Measurements from ENCODE around the gene ATRNL1.

The ATRNL1 gene

GRCh38 chr10:115953968-115954367, 860.8 kb downstream of the ATRNL1 start:
- Histone ChIP-seq H3K4me3 (ENCODE audit: low read depth in 1 of 2, low read length in 2 of 2) (no peak overlapping the region), H3K4me1 (ENCODE audit: control insufficient read depth in 1 of 2, insufficient read depth in 2 of 2, low read length in 2 of 2) (no peaks in the 10 kb centered on the region), H3K27me3 (ENCODE audit: low read depth, low read length) (no peaks in the 10 kb centered on the region), H3K27ac (ENCODE audit: low read length) (no peak overlapping the region), H3K9me3 (ENCODE audit: control insufficient read depth in 1 of 2, low read length in 2 of 2) (no peaks in the 10 kb centered on the region), H3K36me3 (ENCODE audit: control insufficient read depth in 1 of 2, insufficient read depth in 2 of 2, low read length in 2 of 2) (no peaks in the 10 kb centered on the region)

DNA sequence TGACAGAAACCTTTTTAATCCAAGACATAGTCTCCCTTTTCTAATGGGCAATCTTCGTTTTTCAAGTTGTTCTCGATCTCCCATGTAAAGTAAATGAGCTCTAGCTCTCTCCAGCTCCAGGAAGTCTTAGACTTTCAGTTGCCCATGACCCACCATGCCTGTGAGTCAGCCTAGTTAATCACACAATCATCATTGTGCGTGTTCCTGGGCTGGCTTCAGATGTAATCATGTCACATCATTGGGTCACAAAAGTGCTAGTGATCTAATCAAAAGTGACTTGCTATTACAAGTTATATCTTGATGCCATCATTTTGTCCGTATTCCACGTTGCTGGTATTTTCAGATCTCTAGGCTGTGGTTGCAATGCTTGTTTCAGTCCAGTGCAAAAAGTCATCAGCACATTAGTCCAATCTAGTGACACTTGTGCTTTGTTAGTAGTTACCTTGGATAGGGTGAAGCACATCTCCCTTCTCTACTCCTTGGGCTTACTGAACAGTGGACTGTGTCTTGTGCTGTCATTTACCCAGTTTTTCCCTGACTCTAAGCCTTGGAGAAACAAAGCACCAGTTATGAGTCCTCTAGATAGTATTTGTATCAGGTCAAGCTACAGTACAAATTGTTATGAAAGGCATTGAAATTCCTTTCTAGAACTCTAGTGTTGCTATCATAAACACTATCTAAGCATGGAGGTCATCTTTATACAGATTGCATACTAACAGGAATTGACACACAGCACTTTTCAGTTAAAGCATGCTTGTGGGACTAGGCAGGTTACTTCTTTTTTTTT, 863.3 kb downstream of the ATRNL1 start:
- Histone ChIP-seq H3K36me3 (ENCODE audit: control insufficient read depth in 1 of 2, insufficient read depth in 2 of 2, low read length in 2 of 2) (no peaks in the 10 kb centered on the region), H3K27ac (ENCODE audit: low read length) (no peak overlapping the region), H3K27me3 (ENCODE audit: low read depth, low read length) (no peaks in the 10 kb centered on the region), H3K4me1 (ENCODE audit: control insufficient read depth in 1 of 2, insufficient read depth in 2 of 2, low read length in 2 of 2) (no peaks in the 10 kb centered on the region), H3K4me3 (ENCODE audit: low read depth in 1 of 2, low read length in 2 of 2) (no peak overlapping the region), H3K9me3 (ENCODE audit: control insufficient read depth in 1 of 2, low read length in 2 of 2) (no peaks in the 10 kb centered on the region)

GRCh38 chr10:115957012-115957399, 863.8 kb downstream of the ATRNL1 start:
- no peaks in the 10 kb centered on the region for H3K4me1 ChIP-seq (ENCODE audit: control insufficient read depth in 1 of 2, insufficient read depth in 2 of 2, low read length in 2 of 2)
- H3K9me3 ChIP-seq (ENCODE audit: control insufficient read depth in 1 of 2, low read length in 2 of 2) = no peaks in the 10 kb centered on the region
- no peak overlapping the region for H3K4me3 ChIP-seq (ENCODE audit: low read depth in 1 of 2, low read length in 2 of 2)
- H3K36me3 ChIP-seq (ENCODE audit: control insufficient read depth in 1 of 2, insufficient read depth in 2 of 2, low read length in 2 of 2) = no peaks in the 10 kb centered on the region
- no peaks in the 10 kb centered on the region for H3K27me3 ChIP-seq (ENCODE audit: low read depth, low read length)
- H3K27ac ChIP-seq (ENCODE audit: low read length) = no peak overlapping the region

- Histone ChIP-seq H3K27ac (ENCODE audit: low read length) (no peak overlapping the region), H3K27me3 (ENCODE audit: low read depth, low read length) (no peaks in the 10 kb centered on the region), H3K4me1 (ENCODE audit: control insufficient read depth in 1 of 2, insufficient read depth in 2 of 2, low read length in 2 of 2) (no peaks in the 10 kb centered on the region), H3K4me3 (ENCODE audit: low read depth in 1 of 2, low read length in 2 of 2) (no peak overlapping the region), H3K9me3 (ENCODE audit: control insufficient read depth in 1 of 2, low read length in 2 of 2) (no peaks in the 10 kb centered on the region), H3K36me3 (ENCODE audit: control insufficient read depth in 1 of 2, insufficient read depth in 2 of 2, low read length in 2 of 2) (no peaks in the 10 kb centered on the region)
These were observed 864.7 kb downstream of the ATRNL1 start for GRCh38 chr10:115957786-115958442.

DNA sequence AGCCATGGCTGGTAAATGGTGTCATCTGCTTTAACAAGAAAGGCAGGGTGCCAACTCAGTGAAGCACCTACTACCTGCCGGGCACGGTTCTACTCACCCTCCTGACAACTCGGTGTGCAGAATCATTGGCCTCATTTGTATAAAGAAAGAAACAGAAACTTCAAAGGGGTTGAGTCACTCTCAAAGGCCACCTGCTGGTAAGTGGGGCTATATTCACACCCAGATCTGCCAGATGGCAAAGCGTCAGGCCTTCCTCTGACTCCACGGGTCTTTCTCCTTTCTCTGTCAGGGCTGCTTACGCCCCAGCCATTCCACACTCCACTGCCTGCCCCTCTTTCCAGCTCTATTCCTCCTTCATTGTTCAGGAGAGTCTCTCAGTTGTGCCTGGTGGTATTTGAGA, 870.7 kb downstream of the ATRNL1 start:
- no peaks in the 10 kb centered on the region for H3K9me3 ChIP-seq (ENCODE audit: control insufficient read depth in 1 of 2, low read length in 2 of 2)
- no peak overlapping the region for H3K27ac ChIP-seq (ENCODE audit: low read length)
- H3K36me3 ChIP-seq (ENCODE audit: control insufficient read depth in 1 of 2, insufficient read depth in 2 of 2, low read length in 2 of 2) = no peaks in the 10 kb centered on the region
- no peaks in the 10 kb centered on the region for H3K4me1 ChIP-seq (ENCODE audit: control insufficient read depth in 1 of 2, insufficient read depth in 2 of 2, low read length in 2 of 2)
- no peak overlapping the region for H3K4me3 ChIP-seq (ENCODE audit: low read depth in 1 of 2, low read length in 2 of 2)
- H3K27me3 ChIP-seq (ENCODE audit: low read depth, low read length) = no peaks in the 10 kb centered on the region

DNA sequence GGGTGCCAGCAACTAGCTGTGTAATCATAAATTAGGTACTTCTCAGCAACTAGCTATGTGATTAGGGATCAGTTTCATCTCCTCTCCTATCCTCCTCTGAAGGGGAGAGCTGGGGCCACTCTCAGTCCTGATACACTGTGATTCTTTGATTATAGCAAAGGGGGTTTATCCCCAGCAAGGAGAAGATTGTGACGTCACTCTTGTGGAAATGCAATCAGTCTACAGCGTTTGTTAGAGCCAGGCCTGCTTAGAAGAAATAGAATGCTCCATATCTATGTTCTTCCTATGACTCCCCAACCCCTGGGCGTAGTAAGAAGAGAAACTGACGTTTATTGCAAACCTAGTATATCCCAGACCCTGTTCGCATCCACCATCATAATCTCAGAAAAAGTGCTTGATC, 871.7 kb downstream of the ATRNL1 start:
- Histone ChIP-seq H3K4me1 (ENCODE audit: control insufficient read depth in 1 of 2, insufficient read depth in 2 of 2, low read length in 2 of 2) (no peaks in the 10 kb centered on the region), H3K27ac (ENCODE audit: low read length) (no peak overlapping the region), H3K4me3 (ENCODE audit: low read depth in 1 of 2, low read length in 2 of 2) (no peak overlapping the region), H3K27me3 (ENCODE audit: low read depth, low read length) (no peaks in the 10 kb centered on the region), H3K9me3 (ENCODE audit: control insufficient read depth in 1 of 2, low read length in 2 of 2) (no peaks in the 10 kb centered on the region), H3K36me3 (ENCODE audit: control insufficient read depth in 1 of 2, insufficient read depth in 2 of 2, low read length in 2 of 2) (no peaks in the 10 kb centered on the region)

- no peak overlapping the region for H3K27ac ChIP-seq (ENCODE audit: low read length)
- no peaks in the 10 kb centered on the region for H3K4me1 ChIP-seq (ENCODE audit: control insufficient read depth in 1 of 2, insufficient read depth in 2 of 2, low read length in 2 of 2)
- H3K27me3 ChIP-seq (ENCODE audit: low read depth, low read length) = no peaks in the 10 kb centered on the region
- no peaks in the 10 kb centered on the region for H3K9me3 ChIP-seq (ENCODE audit: control insufficient read depth in 1 of 2, low read length in 2 of 2)
- H3K36me3 ChIP-seq (ENCODE audit: control insufficient read depth in 1 of 2, insufficient read depth in 2 of 2, low read length in 2 of 2) = no peaks in the 10 kb centered on the region
- H3K4me3 ChIP-seq (ENCODE audit: low read depth in 1 of 2, low read length in 2 of 2) = no peak overlapping the region
These were observed 872.2 kb downstream of the ATRNL1 start for GRCh38 chr10:115965376-115965775.

DNA sequence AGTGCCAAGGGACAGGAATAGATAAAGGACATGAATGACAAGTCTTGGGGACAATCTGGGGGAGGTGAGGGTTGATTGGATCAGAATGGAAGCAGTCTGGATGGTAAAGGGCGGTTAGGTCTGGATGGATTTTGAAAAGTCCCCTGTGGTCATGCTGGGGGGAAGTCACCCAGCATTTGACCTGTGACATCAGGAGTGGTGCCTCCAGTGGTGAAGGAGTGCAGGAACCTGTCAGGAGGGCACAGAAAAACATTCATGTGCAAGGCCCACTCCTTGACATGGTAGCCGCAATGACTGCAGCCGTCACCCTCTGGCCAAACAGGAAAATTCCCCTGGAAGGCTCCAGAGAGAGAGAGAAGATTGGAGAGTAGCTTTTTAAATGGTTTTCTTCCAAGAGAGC, 875.1 kb downstream of the ATRNL1 start:
- H3K4me1 ChIP-seq (ENCODE audit: control insufficient read depth in 1 of 2, insufficient read depth in 2 of 2, low read length in 2 of 2) = no peaks in the 10 kb centered on the region
- no peaks in the 10 kb centered on the region for H3K27me3 ChIP-seq (ENCODE audit: low read depth, low read length)
- H3K9me3 ChIP-seq (ENCODE audit: control insufficient read depth in 1 of 2, low read length in 2 of 2) = no peaks in the 10 kb centered on the region
- no peak overlapping the region for H3K27ac ChIP-seq (ENCODE audit: low read length)
- H3K4me3 ChIP-seq (ENCODE audit: low read depth in 1 of 2, low read length in 2 of 2) = no peak overlapping the region
- H3K36me3 ChIP-seq (ENCODE audit: control insufficient read depth in 1 of 2, insufficient read depth in 2 of 2, low read length in 2 of 2) = no peaks in the 10 kb centered on the region

- Histone ChIP-seq H3K9me3 (ENCODE audit: control insufficient read depth in 1 of 2, low read length in 2 of 2) (no peaks in the 10 kb centered on the region), H3K27ac (ENCODE audit: low read length) (no peak overlapping the region), H3K4me1 (ENCODE audit: control insufficient read depth in 1 of 2, insufficient read depth in 2 of 2, low read length in 2 of 2) (no peaks in the 10 kb centered on the region), H3K4me3 (ENCODE audit: low read depth in 1 of 2, low read length in 2 of 2) (no peak overlapping the region), H3K27me3 (ENCODE audit: low read depth, low read length) (no peaks in the 10 kb centered on the region), H3K36me3 (ENCODE audit: control insufficient read depth in 1 of 2, insufficient read depth in 2 of 2, low read length in 2 of 2) (no peaks in the 10 kb centered on the region)
These were observed 876.4 kb downstream of the ATRNL1 start for GRCh38 chr10:115969591-115969990.

DNA sequence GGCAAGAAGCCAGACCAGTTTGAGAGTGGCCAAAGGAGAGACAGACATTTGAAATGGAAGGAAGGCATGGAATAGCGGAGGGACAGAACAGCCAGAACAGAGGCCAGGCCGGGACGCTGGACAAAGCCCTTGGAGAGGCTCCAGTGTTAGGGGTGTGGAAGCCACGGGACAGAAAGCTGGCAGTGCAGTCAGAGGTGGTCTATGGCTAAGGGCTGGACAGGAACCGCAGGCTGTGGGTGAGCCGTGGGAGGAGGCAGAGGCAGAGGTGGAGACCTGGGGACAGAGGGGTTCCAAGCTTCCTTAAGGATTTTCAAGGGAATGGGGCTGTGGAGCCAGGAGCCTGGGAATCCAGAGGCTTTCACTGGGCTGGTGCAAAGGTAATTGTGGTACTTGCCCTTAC, 878.8 kb downstream of the ATRNL1 start:
- Histone ChIP-seq H3K9me3 (ENCODE audit: control insufficient read depth in 1 of 2, low read length in 2 of 2) (no peaks in the 10 kb centered on the region), H3K36me3 (ENCODE audit: control insufficient read depth in 1 of 2, insufficient read depth in 2 of 2, low read length in 2 of 2) (no peaks in the 10 kb centered on the region), H3K4me3 (ENCODE audit: low read depth in 1 of 2, low read length in 2 of 2) (no peak overlapping the region), H3K27me3 (ENCODE audit: low read depth, low read length) (no peaks in the 10 kb centered on the region), H3K27ac (ENCODE audit: low read length) (no peak overlapping the region), H3K4me1 (ENCODE audit: control insufficient read depth in 1 of 2, insufficient read depth in 2 of 2, low read length in 2 of 2) (no peaks in the 10 kb centered on the region)

- H3K4me1 ChIP-seq (ENCODE audit: control insufficient read depth in 1 of 2, insufficient read depth in 2 of 2, low read length in 2 of 2) = no peaks in the 10 kb centered on the region
- no peaks in the 10 kb centered on the region for H3K36me3 ChIP-seq (ENCODE audit: control insufficient read depth in 1 of 2, insufficient read depth in 2 of 2, low read length in 2 of 2)
- H3K4me3 ChIP-seq (ENCODE audit: low read depth in 1 of 2, low read length in 2 of 2) = no peak overlapping the region
- H3K9me3 ChIP-seq (ENCODE audit: control insufficient read depth in 1 of 2, low read length in 2 of 2) = no peaks in the 10 kb centered on the region
- no peak overlapping the region for H3K27ac ChIP-seq (ENCODE audit: low read length)
- no peaks in the 10 kb centered on the region for H3K27me3 ChIP-seq (ENCODE audit: low read depth, low read length)
These were observed 879.3 kb downstream of the ATRNL1 start for GRCh38 chr10:115972426-115972825.

GRCh38 chr10:115974351-115974750, 881.2 kb downstream of the ATRNL1 start:
- no peaks in the 10 kb centered on the region for H3K27me3 ChIP-seq (ENCODE audit: low read depth, low read length)
- no peaks in the 10 kb centered on the region for H3K4me1 ChIP-seq (ENCODE audit: control insufficient read depth in 1 of 2, insufficient read depth in 2 of 2, low read length in 2 of 2)
- H3K4me3 ChIP-seq (ENCODE audit: low read depth in 1 of 2, low read length in 2 of 2) = no peak overlapping the region
- H3K27ac ChIP-seq (ENCODE audit: low read length) = no peak overlapping the region
- no peaks in the 10 kb centered on the region for H3K9me3 ChIP-seq (ENCODE audit: control insufficient read depth in 1 of 2, low read length in 2 of 2)
- H3K36me3 ChIP-seq (ENCODE audit: control insufficient read depth in 1 of 2, insufficient read depth in 2 of 2, low read length in 2 of 2) = no peaks in the 10 kb centered on the region

Data from muscle layer of duodenum (tissue), 2 donors.